Liver (tissue), 3 donors: Measurements from ENCODE around the gene FGD2.

Source experiments
- ATF3 ChIP-seq: IDR thresholded peaks from 2 replicates; pipeline ENCODE4 v1.6.1; 2016; ENCODE audit warnings: antibody characterized with exemption
- CTCF ChIP-seq: fragments of 150-350 bp; IDR thresholded peaks from 2 replicates; pipeline ENCODE4 v1.5.1; 2017; ENCODE audit warnings: improper control_type of control experiment, low read depth, low read length; ENCODE audit not compliant: missing input control
- GABPA ChIP-seq, 2 donors: IDR thresholded peaks in 1 of 2; conservative IDR thresholded peaks in 1 of 2; 2 replicates each; pipeline ENCODE4 v1.6.1; 2016; ENCODE audit warnings: antibody characterized with exemption in 2 of 2, mild to moderate bottlenecking in 1 of 2, moderate library complexity in 1 of 2
- HNF4G ChIP-seq: IDR thresholded peaks from 2 replicates; pipeline ENCODE4 v1.6.1; 2016; ENCODE audit warnings: antibody characterized with exemption
- MAX ChIP-seq: IDR thresholded peaks from 2 replicates; pipeline ENCODE4 v1.6.1; 2016; ENCODE audit warnings: antibody characterized with exemption
- RAD21 ChIP-seq, 2 donors: IDR thresholded peaks; 2 replicates each; pipeline ENCODE4 v1.6.1; 2016; ENCODE audit warnings: antibody characterized with exemption in 2 of 2, mild to moderate bottlenecking in 2 of 2
- TAF1 ChIP-seq: conservative IDR thresholded peaks from 2 replicates; pipeline ENCODE4 v1.6.1; 2016; ENCODE audit warnings: antibody characterized with exemption, mild to moderate bottlenecking
- YY1 ChIP-seq: IDR thresholded peaks from 2 replicates; pipeline ENCODE4 v1.6.1; 2016; ENCODE audit warnings: antibody characterized with exemption, mild to moderate bottlenecking
- donor health status: healthy.
- donor health status: healthy.

- TF ChIP-seq ATF3: no peak
- TF ChIP-seq MAX: peak; percentile 71
- TF ChIP-seq CTCF: no peak
- no peak for TF ChIP-seq TAF1
- no peak for TF ChIP-seq HNF4G
- TF ChIP-seq GABPA (IDR thresholded peaks at IDR 0.05 in 1 of 2, conservative IDR thresholded peaks at IDR 0.05 in 1 of 2): no peak
- TF ChIP-seq RAD21 (IDR thresholded peaks at IDR 0.05): peak in 1 of 2 donors; percentile 28
- no peak for TF ChIP-seq YY1
Observed at GRCh38 chr6:37050045-37050853, 44.8 kb downstream of the FGD2 start.
